Measurements from ENCODE around the gene GLIS1. TPM values are rescaled to one million over a fixed set of nuclear protein-coding genes. Genes with fewer than 3 reads are reported as not detected.

Gene GLIS1
- polyA plus RNA-seq, 1 experiment = 1.9 TPM

GRCh38 chr1:53716150-53716549, 22.8 kb downstream of the GLIS1 start:
- H3K27me3 ChIP-seq (ENCODE audit: control insufficient read depth, insufficient read depth, low read length) = no peaks in the 10 kb centered on the region
- H3K4me3 ChIP-seq (ENCODE audit: low read depth, low read length) = no peak overlapping the region
- peaks cover 4% of the 10 kb centered on the region; the same call in 1 of the 2 replicates for H3K36me3 ChIP-seq (ENCODE audit: control insufficient read depth, insufficient read depth, low read length)
- TF ChIP-seq, protein P1, sequence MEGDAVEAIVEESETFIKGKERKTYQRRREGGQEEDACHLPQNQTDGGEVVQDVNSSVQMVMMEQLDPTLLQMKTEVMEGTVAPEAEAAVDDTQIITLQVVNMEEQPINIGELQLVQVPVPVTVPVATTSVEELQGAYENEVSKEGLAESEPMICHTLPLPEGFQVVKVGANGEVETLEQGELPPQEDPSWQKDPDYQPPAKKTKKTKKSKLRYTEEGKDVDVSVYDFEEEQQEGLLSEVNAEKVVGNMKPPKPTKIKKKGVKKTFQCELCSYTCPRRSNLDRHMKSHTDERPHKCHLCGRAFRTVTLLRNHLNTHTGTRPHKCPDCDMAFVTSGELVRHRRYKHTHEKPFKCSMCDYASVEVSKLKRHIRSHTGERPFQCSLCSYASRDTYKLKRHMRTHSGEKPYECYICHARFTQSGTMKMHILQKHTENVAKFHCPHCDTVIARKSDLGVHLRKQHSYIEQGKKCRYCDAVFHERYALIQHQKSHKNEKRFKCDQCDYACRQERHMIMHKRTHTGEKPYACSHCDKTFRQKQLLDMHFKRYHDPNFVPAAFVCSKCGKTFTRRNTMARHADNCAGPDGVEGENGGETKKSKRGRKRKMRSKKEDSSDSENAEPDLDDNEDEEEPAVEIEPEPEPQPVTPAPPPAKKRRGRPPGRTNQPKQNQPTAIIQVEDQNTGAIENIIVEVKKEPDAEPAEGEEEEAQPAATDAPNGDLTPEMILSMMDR (IDR thresholded peaks at IDR 0.05; ENCODE audit: insufficient read depth, low read depth, low read length) = no peak
- POLR2A ChIA-PET = no interaction called here
- DNase-seq (ENCODE audit: low read depth) = no peak
- CTCF ChIA-PET = interaction anchor here (0.8 to 5.7 kb wide), 10 partner anchors 9 to 232 kb away, joined by 3 to 25 read pairs (median 4); no protein-coding TSS in a partner anchor

- CTCF ChIA-PET = interaction anchor here (0.8 to 5.7 kb wide), 10 partner anchors 9 to 231 kb away, joined by 3 to 25 read pairs (median 4); no protein-coding TSS in a partner anchor
- Histone ChIP-seq H3K4me3 (ENCODE audit: low read depth, low read length) (no peak overlapping the region), H3K27me3 (ENCODE audit: control insufficient read depth, insufficient read depth, low read length) (no peaks in the 10 kb centered on the region), H3K36me3 (ENCODE audit: control insufficient read depth, insufficient read depth, low read length) (peaks cover 4% of the 10 kb centered on the region; the same call in 1 of the 2 replicates)
- POLR2A ChIA-PET = no interaction called here
- DNase-seq (ENCODE audit: low read depth) = no peak
- TF ChIP-seq, protein P1 (IDR thresholded peaks at IDR 0.05; ENCODE audit: insufficient read depth, low read depth, low read length) = peak; percentile 54
These were observed 23.5 kb downstream of the GLIS1 start for GRCh38 chr1:53715478-53715877.

GRCh38 chr1:53712276-53712675, 26.7 kb downstream of the GLIS1 start:
- peaks cover 4% of the 10 kb centered on the region; the same call in 1 of the 2 replicates for H3K36me3 ChIP-seq (ENCODE audit: control insufficient read depth, insufficient read depth, low read length)
- H3K4me3 ChIP-seq (ENCODE audit: low read depth, low read length) = no peak overlapping the region
- TF ChIP-seq, protein P1 (IDR thresholded peaks at IDR 0.05; ENCODE audit: insufficient read depth, low read depth, low read length) = no peak
- no peak for DNase-seq (ENCODE audit: low read depth)
- no peaks in the 10 kb centered on the region for H3K27me3 ChIP-seq (ENCODE audit: control insufficient read depth, insufficient read depth, low read length)
- ChIA-PET POLR2A (interaction anchor here (0.6 kb wide), 1 partner anchor 14 kb away, joined by 3 read pairs; no protein-coding TSS in a partner anchor), CTCF (no interaction called here)

DNA sequence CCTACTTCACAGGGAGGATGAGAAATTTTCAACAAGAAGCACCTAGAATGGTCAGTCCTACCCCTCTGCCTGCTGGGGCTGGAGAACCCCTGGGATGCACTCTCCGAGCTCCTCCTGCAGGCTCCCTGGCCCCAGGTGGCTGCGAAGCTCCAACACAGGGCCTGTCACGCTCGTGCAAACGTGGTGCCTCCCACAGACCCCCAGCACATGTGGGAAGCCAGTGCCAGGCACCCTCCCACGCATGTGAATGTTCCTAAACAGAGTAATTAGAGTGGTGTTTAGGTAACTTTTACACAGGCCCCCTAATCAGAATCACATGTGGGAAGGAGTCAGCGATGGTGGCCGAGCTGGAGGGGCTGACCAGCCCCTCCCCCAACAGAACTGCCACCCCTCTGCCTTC, 28.4 kb downstream of the GLIS1 start:
- TF ChIP-seq, protein P1 (IDR thresholded peaks at IDR 0.05; ENCODE audit: insufficient read depth, low read depth, low read length) = no peak
- ChIA-PET POLR2A (no interaction called here), CTCF (interaction anchor here (0.5 to 1.2 kb wide), 2 partner anchors 16 to 226 kb away, joined by 3 to 4 read pairs; no protein-coding TSS in a partner anchor)
- no peaks in the 10 kb centered on the region for H3K27me3 ChIP-seq (ENCODE audit: control insufficient read depth, insufficient read depth, low read length)
- H3K36me3 ChIP-seq (ENCODE audit: control insufficient read depth, insufficient read depth, low read length) = peaks cover 2% of the 10 kb centered on the region; the same call in 1 of the 2 replicates
- no peak for DNase-seq (ENCODE audit: low read depth)
- H3K4me3 ChIP-seq (ENCODE audit: low read depth, low read length) = no peak overlapping the region

GRCh38 chr1:53708687-53709086, 30.3 kb downstream of the GLIS1 start:
- CTCF ChIA-PET = interaction anchor here (1.6 kb wide), 1 partner anchor 14 kb away, joined by 3 read pairs; no protein-coding TSS in a partner anchor
- TF ChIP-seq, protein P1 (IDR thresholded peaks at IDR 0.05; ENCODE audit: insufficient read depth, low read depth, low read length) = no peak
- H3K36me3 ChIP-seq (ENCODE audit: control insufficient read depth, insufficient read depth, low read length) = no peaks in the 10 kb centered on the region
- POLR2A ChIA-PET = no interaction called here
- no peak overlapping the region for H3K4me3 ChIP-seq (ENCODE audit: low read depth, low read length)
- DNase-seq (ENCODE audit: low read depth) = no peak
- H3K27me3 ChIP-seq (ENCODE audit: control insufficient read depth, insufficient read depth, low read length) = no peaks in the 10 kb centered on the region

Data from BJ (cell line).